Psoas muscle (tissue), 8 donors: ENCODE data around the gene SIPA1L2. TPM values are rescaled to one million over a fixed set of nuclear protein-coding genes. Genes with fewer than 3 reads are reported as not detected.

ENCODE experiments used
- ATAC-seq, 4 donors: fragments of 200-7000 bp; cut with Tn5 transposase; one replicate each; pipeline ENCODE4 v1.9.1; 2020; ENCODE audit warnings: moderate library complexity in 3 of 4, mild to moderate bottlenecking in 2 of 4
- DNase-seq, 2 donors: peaks; one replicate each; pipeline ENCODE4 v3.0.0-alpha.2; 2020
- H3K27ac ChIP-seq: fragments of 200-600 bp; one replicate; pipeline ENCODE4 v1.8.0; 2022
- H3K27me3 ChIP-seq, 3 donors: fragments of 200-600 bp in 1 of 3; one replicate each; pipeline versions ENCODE4 v1.6.1 to v1.8.0; 2013 to 2022; ENCODE audit warnings: low read length in 2 of 3, mild to moderate bottlenecking in 2 of 3, moderate library complexity in 1 of 3; ENCODE audit not compliant: insufficient read depth in 3 of 3
- H3K36me3 ChIP-seq, 2 donors: fragments of 200-600 bp in 1 of 2; one replicate each; pipeline versions ENCODE4 v1.6.1 to v1.8.0; 2013 to 2022; ENCODE audit warnings: low read depth in 1 of 2, mild to moderate bottlenecking in 1 of 2, moderate library complexity in 1 of 2; ENCODE audit not compliant: insufficient read depth in 1 of 2
- H3K4me1 ChIP-seq: fragments of 200-600 bp; one replicate; pipeline ENCODE4 v1.8.0; 2022
- H3K4me3 ChIP-seq: fragments of 200-600 bp; one replicate; pipeline ENCODE4 v1.8.0; 2022; ENCODE audit warnings: mild to moderate bottlenecking
- H3K9me3 ChIP-seq: fragments of 200-600 bp; one replicate; pipeline ENCODE4 v1.8.0; 2022
- WGBS, 3 donors: extraction: QIAGEN DNeasy Blood & Tissue Kit; methylation state at CpG; one replicate each; pipeline versions ENCODE4 v1.1.6 to v1.1.7; 2013; 5-methylcytosine and 5-hydroxymethylcytosine counted together
- intact Hi-C, 2 donors: fragments of 100-400 bp; cut with DNase I; formaldehyde crosslinking; loops; one replicate each; pipeline versions ENCODE4 v1.11.0 to v1.14.2; 2022
- polyA plus RNA-seq, 3 donors: library from polyadenylated mRNA; stranded (reverse); fragments of 200-250 nt; gene quantifications; one replicate each; pipeline ENCODE4 v1.2.3, GENCODE V29; 2013
- total RNA-seq, 4 donors: library from RNA; stranded (reverse); fragmentation: NEBNext Ultra II Directional in 2 of 4; extraction: Animal tissue kit (Norgen Biotek cat#: 25700) in 2 of 4; gene quantifications; one replicate each; pipeline versions ENCODE4 v1.2.1 to v1.2.4, GENCODE V29; 2021 to 2023
- TF ChIP-seq, protein P1 (sequence below): fragments of 200-600 bp; IDR thresholded peaks from one replicate; pipeline ENCODE4 v1.8.0; 2022; ENCODE audit warnings: antibody characterized with exemption
- donor health status: healthy with polysubstance abuse.
- donor health status: DM: no; HTN: no; CAD: no; lungs with moderate emphysema.
- donor health status: Bipolar disorder and iron deficiency.
- donor health status: healthy.
- donor health status: DM: yes; HTN: yes; CAD: no.
- donor health status: DM: no; HTN: no; CAD: no.
- donor health status: DM: no; HTN: no; CAD: no.
- donor health status: DM: yes; HTN: yes; CAD: no.

The SIPA1L2 gene
- total and polyA plus RNA-seq, 7 donors, result 4.3 to 54.4 (median 9.4) TPM

DNA sequence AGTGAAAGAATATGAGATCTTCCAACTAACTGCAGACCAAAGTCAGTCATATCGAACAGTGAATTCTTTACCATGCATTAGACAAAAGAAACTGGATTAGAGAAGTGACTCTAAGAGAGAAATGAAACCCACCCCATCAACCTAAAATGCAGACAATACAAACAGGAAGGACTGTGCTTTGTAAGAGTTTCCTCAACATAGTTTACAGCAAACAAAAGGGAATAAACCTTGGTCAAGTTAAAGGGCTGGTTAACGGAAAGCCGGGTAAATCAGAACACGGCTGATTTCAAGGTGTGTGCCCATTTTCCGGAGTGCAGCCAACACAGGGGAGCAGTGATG, 39.2 kb downstream of the SIPA1L2 start:
- Histone ChIP-seq H3K36me3 (no peaks in the 10 kb centered on the region), H3K4me3 (no peak overlapping the region), H3K9me3 (no peaks in the 10 kb centered on the region), H3K27ac (peak overlapping the region; percentile 6), H3K27me3 (no peaks in the 10 kb centered on the region), H3K4me1 (peaks cover 20% of the 10 kb centered on the region)
- 66 to 80% (median 77%) methylated on average over 5 of the region's 5 CpGs for WGBS, 3 donors
- intact Hi-C loops, result no loop called here
- ATAC-seq (no peak), DNase-seq (no peak)
- TF ChIP-seq, protein P1, sequence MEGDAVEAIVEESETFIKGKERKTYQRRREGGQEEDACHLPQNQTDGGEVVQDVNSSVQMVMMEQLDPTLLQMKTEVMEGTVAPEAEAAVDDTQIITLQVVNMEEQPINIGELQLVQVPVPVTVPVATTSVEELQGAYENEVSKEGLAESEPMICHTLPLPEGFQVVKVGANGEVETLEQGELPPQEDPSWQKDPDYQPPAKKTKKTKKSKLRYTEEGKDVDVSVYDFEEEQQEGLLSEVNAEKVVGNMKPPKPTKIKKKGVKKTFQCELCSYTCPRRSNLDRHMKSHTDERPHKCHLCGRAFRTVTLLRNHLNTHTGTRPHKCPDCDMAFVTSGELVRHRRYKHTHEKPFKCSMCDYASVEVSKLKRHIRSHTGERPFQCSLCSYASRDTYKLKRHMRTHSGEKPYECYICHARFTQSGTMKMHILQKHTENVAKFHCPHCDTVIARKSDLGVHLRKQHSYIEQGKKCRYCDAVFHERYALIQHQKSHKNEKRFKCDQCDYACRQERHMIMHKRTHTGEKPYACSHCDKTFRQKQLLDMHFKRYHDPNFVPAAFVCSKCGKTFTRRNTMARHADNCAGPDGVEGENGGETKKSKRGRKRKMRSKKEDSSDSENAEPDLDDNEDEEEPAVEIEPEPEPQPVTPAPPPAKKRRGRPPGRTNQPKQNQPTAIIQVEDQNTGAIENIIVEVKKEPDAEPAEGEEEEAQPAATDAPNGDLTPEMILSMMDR, result no peak

DNA sequence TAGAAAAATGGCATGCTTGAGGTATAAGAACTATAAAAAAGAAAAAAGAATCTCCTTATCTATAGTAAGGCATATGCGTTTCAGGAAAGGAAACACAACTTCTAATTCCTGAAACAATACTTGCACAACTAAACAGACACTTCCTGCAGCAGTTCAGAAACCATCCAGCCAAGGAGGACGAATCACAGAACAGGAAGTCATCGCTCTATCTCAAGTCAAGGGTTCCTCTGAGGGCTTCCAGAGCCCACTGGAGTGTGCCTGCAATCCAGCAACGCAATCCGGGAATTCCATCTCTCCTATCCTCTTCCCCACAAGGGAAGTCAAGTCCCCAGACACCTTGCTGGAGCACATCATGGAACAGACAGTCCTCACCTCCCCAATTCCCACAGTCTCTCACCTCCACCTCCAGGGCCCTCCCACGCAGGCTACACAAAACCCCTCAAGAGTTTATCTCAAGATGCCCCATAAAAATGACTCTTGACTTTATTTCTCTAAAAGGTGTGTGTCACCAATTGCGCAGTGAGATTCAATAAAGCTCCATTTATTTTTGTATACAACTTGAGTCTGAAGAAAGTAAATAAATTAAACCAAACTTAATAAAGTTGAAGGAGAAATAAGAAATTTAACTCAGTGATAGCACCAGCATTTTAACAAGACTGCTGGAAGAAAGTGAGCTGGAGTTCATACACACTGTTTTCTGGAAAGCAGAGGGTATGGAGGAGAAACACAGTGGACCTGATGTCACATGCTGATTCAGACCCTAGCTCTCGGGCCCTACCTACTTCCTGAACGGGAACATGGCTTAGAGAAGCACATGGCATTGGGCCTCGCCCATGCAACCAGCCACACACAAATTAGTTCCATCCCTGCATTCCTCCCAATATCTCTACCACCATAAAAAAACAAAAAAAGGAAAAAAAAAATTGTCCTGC, 39.9 kb downstream of the SIPA1L2 start:
- H3K27me3 ChIP-seq, result no peaks in the 10 kb centered on the region
- no peak for DNase-seq
- peak in 2 of 4 donors; percentile 49 to 53 for ATAC-seq
- WGBS, 3 donors, result 61 to 73% (median 72%) methylated on average over 10 of the region's 10 CpGs
- no peak overlapping the region for H3K4me3 ChIP-seq
- intact Hi-C loops, result no loop called here
- H3K9me3 ChIP-seq, result no peaks in the 10 kb centered on the region
- TF ChIP-seq, protein P1, result no peak
- H3K4me1 ChIP-seq, result peaks cover 20% of the 10 kb centered on the region
- H3K36me3 ChIP-seq, result no peaks in the 10 kb centered on the region
- no peak overlapping the region for H3K27ac ChIP-seq

DNA sequence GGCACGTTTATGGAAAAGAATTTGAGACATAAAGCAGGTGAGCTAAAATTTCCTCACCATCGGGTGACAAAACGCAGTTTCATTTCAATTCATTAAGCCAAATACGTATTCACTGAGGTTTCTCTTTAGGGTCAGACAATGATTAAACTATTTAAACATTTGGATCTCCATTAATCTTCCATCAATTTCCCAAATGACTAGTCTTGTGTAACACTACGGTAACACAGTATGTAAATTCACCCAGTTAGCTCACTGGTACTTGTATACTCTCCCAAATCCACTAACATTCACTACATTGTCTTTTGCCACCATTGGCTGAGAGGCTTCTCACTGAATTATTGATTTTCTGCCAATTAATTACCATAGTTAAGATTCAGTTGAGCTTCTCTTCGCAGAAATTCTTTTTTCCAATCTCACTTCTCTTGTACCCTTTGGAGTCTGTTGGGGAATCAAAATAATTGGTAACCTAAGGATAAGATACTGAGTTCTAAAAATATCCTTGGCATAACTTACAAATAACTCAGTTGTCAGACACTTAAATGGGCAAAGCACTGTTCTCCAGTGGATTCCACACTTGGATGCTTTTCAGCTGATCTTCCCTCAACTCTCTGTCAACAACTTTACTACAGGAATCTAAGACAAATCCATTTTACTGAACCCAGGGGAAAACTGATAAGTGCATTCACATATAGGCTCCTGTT, 40.7 kb downstream of the SIPA1L2 start:
- Histone ChIP-seq H3K36me3 (no peaks in the 10 kb centered on the region), H3K9me3 (no peaks in the 10 kb centered on the region), H3K27ac (no peak overlapping the region), H3K27me3 (no peaks in the 10 kb centered on the region), H3K4me1 (peaks cover 20% of the 10 kb centered on the region), H3K4me3 (no peak overlapping the region)
- no peak for ATAC-seq
- WGBS, 3 donors, result 61 to 76% (median 66%) methylated on average over 6 of the region's 6 CpGs
- DNase-seq, result no peak
- intact Hi-C loops, result no loop called here
- TF ChIP-seq, protein P1, result no peak

DNA sequence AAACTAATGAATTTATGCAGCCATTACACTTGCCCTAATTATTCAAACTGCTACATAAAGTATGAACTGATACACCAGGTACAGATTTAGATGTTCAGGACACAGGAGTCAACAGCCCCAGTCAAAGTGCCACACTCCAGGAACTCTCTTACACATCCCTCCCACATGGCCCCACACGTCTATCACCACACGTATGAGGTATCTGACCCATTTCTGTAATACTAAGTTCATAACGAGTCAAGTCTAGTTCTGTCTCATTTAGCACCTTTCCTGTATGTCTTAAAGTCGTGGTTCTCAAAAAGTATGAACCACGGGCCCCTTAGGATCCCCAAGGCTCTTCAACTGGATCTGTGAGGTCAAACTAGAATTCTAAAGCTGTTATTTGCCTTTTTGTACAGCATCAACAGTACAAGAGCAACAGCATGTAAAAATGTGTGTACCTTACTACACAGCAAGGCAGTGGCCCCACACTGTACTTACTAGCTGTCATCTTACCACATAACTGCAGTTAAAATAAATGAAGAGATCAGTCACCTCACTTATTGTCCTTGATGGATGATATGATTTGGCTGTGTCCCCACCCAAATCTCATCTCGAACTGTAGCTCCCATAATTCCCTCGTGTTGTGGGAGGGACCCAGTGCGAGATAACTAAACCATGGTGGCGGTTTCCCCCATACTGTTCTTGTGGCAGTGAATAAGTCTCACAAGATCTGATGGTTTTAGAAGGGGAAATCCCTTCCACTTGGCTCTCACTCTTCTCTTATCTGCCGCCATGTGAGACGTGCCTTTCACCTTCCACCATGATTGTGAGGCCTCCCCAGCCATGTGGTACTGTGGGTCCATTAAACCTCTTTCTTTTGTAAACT, 42.6 kb downstream of the SIPA1L2 start:
- DNase-seq, result no peak
- no peak for ATAC-seq
- Histone ChIP-seq H3K4me1 (peaks cover 20% of the 10 kb centered on the region), H3K36me3 (no peaks in the 10 kb centered on the region), H3K27ac (no peak overlapping the region), H3K4me3 (no peak overlapping the region), H3K9me3 (no peaks in the 10 kb centered on the region), H3K27me3 (no peaks in the 10 kb centered on the region)
- TF ChIP-seq, protein P1, result no peak
- intact Hi-C loops, result no loop called here
- 80 to 85% (median 83%) methylated on average over 11 of the region's 11 CpGs for WGBS, 3 donors
